H1 (cell line): ENCODE measurements around the gene TIGIT. TPM values are rescaled to one million over a fixed set of nuclear protein-coding genes. Genes with fewer than 3 reads are reported as not detected.

ENCODE experiments used
- HDAC6 ChIP-seq: IDR thresholded peaks from one replicate; pipeline ENCODE4 v1.7.1; 2012; ENCODE audit warnings: low read depth, mild to moderate bottlenecking, inconsistent platforms, low read length, moderate library complexity
- POU5F1 ChIP-seq: IDR thresholded peaks from 2 replicates; pipeline ENCODE4 v1.6.1; 2011; ENCODE audit warnings: low read depth, mild to moderate bottlenecking, low read length, moderate library complexity
- RBBP5 ChIP-seq: IDR thresholded peaks from 2 replicates; pipeline ENCODE4 v1.7.1; 2012; ENCODE audit warnings: low read depth, mild to moderate bottlenecking, inconsistent platforms, low read length, moderate library complexity, borderline replicate concordance
- SIRT6 ChIP-seq: IDR thresholded peaks from one replicate; pipeline ENCODE4 v1.7.1; 2012; ENCODE audit warnings: low read length, inconsistent platforms
- SRF ChIP-seq: IDR thresholded peaks from 2 replicates; pipeline ENCODE4 v1.6.1; 2011; ENCODE audit warnings: mild to moderate bottlenecking, low read depth, low read length, moderate library complexity
- polyA plus RNA-seq, 7 experiments: library from polyadenylated mRNA; depleted of rRNA in 3 of 7; stranded (reverse) in 5 of 7; unstranded in 2 of 7; fragments of >200 nt in 5 of 7; fragments of 200-250 nt in 2 of 7; gene quantifications; 1 replicate in 5 of 7; 2 replicates in 1 of 7; 4 replicates in 1 of 7; pipeline versions ENCODE4 v1.2.1 to v1.2.3, GENCODE V29; 2011 to 2013; ENCODE audit warnings: missing spikeins in 2 of 7, mixed read lengths in 2 of 7
- total RNA-seq: library from RNA; stranded (reverse); fragmentation: NEBNext Ultra II Directional; extraction: Animal tissue kit (Norgen Biotek cat#: 25700); gene quantifications from 2 replicates; pipeline ENCODE4 v1.2.1, GENCODE V29; 2021
- TF ChIP-seq, protein P1 (sequence below): fragments of 300-600 bp; sonication (generic); IDR thresholded peaks from 2 replicates; pipeline ENCODE4 v1.7.1; 2012; ENCODE audit warnings: low read length, moderate library complexity, mild to moderate bottlenecking, inconsistent platforms; ENCODE audit not compliant: insufficient replicate concordance

Gene TIGIT
- total and polyA plus RNA-seq, 2 of the 8 experiments (the other 6 are each of a cell fraction or from before 2014, with no cell fraction given) = 0.02 TPM; not detected in 1

DNA sequence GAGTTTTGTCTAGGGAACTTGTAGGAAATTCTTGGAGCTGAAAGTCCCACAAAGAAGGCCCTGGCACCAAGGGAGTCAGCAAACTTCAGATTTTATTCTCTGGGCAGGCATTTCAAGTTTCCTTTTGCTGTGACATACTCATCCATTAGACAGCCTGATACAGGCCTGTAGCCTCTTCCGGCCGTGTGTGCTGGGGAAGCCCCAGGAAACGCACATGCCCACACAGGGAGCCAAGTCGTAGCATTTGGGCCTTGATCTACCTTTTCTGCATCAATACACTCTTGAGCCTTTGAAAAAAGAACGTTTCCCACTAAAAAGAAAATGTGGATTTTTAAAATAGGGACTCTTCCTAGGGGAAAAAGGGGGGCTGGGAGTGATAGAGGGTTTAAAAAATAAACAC, 15.0 kb downstream of the TIGIT start (continued):
- TF ChIP-seq, protein P1, sequence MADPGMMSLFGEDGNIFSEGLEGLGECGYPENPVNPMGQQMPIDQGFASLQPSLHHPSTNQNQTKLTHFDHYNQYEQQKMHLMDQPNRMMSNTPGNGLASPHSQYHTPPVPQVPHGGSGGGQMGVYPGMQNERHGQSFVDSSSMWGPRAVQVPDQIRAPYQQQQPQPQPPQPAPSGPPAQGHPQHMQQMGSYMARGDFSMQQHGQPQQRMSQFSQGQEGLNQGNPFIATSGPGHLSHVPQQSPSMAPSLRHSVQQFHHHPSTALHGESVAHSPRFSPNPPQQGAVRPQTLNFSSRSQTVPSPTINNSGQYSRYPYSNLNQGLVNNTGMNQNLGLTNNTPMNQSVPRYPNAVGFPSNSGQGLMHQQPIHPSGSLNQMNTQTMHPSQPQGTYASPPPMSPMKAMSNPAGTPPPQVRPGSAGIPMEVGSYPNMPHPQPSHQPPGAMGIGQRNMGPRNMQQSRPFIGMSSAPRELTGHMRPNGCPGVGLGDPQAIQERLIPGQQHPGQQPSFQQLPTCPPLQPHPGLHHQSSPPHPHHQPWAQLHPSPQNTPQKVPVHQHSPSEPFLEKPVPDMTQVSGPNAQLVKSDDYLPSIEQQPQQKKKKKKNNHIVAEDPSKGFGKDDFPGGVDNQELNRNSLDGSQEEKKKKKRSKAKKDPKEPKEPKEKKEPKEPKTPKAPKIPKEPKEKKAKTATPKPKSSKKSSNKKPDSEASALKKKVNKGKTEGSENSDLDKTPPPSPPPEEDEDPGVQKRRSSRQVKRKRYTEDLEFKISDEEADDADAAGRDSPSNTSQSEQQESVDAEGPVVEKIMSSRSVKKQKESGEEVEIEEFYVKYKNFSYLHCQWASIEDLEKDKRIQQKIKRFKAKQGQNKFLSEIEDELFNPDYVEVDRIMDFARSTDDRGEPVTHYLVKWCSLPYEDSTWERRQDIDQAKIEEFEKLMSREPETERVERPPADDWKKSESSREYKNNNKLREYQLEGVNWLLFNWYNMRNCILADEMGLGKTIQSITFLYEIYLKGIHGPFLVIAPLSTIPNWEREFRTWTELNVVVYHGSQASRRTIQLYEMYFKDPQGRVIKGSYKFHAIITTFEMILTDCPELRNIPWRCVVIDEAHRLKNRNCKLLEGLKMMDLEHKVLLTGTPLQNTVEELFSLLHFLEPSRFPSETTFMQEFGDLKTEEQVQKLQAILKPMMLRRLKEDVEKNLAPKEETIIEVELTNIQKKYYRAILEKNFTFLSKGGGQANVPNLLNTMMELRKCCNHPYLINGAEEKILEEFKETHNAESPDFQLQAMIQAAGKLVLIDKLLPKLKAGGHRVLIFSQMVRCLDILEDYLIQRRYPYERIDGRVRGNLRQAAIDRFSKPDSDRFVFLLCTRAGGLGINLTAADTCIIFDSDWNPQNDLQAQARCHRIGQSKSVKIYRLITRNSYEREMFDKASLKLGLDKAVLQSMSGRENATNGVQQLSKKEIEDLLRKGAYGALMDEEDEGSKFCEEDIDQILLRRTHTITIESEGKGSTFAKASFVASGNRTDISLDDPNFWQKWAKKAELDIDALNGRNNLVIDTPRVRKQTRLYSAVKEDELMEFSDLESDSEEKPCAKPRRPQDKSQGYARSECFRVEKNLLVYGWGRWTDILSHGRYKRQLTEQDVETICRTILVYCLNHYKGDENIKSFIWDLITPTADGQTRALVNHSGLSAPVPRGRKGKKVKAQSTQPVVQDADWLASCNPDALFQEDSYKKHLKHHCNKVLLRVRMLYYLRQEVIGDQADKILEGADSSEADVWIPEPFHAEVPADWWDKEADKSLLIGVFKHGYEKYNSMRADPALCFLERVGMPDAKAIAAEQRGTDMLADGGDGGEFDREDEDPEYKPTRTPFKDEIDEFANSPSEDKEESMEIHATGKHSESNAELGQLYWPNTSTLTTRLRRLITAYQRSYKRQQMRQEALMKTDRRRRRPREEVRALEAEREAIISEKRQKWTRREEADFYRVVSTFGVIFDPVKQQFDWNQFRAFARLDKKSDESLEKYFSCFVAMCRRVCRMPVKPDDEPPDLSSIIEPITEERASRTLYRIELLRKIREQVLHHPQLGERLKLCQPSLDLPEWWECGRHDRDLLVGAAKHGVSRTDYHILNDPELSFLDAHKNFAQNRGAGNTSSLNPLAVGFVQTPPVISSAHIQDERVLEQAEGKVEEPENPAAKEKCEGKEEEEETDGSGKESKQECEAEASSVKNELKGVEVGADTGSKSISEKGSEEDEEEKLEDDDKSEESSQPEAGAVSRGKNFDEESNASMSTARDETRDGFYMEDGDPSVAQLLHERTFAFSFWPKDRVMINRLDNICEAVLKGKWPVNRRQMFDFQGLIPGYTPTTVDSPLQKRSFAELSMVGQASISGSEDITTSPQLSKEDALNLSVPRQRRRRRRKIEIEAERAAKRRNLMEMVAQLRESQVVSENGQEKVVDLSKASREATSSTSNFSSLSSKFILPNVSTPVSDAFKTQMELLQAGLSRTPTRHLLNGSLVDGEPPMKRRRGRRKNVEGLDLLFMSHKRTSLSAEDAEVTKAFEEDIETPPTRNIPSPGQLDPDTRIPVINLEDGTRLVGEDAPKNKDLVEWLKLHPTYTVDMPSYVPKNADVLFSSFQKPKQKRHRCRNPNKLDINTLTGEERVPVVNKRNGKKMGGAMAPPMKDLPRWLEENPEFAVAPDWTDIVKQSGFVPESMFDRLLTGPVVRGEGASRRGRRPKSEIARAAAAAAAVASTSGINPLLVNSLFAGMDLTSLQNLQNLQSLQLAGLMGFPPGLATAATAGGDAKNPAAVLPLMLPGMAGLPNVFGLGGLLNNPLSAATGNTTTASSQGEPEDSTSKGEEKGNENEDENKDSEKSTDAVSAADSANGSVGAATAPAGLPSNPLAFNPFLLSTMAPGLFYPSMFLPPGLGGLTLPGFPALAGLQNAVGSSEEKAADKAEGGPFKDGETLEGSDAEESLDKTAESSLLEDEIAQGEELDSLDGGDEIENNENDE = no peak
- TF ChIP-seq RBBP5 (no peak), HDAC6 (no peak), POU5F1 (no peak), SIRT6 (no peak), SRF (no peak)
